ENCODE measurements around the gene UMPS.

Gene UMPS

GRCh38 chr3:124730941-124731297 lies 667 bp downstream of the UMPS start:
- H3K4me1 ChIP-seq (ENCODE audit: insufficient read depth, poor library complexity, severe bottlenecking) = peaks cover 19% of the 10 kb centered on the region
- H3K27ac ChIP-seq (ENCODE audit: poor library complexity, severe bottlenecking) = peak overlapping the region; percentile 13
- DNase-seq (ENCODE audit: low spot score) (no peak), ATAC-seq (ENCODE audit: low read depth) (no peak)
- peaks cover 40% of the 10 kb centered on the region for H3K36me3 ChIP-seq (ENCODE audit: low read depth)
- no peak for TF ChIP-seq CTCF (IDR thresholded peaks at IDR 0.05; ENCODE audit: poor library complexity, severe bottlenecking)
- H3K9me3 ChIP-seq (ENCODE audit: severe bottlenecking) = no peaks in the 10 kb centered on the region
- H3K27me3 ChIP-seq (ENCODE audit: insufficient read depth, poor library complexity, severe bottlenecking) = no peaks in the 10 kb centered on the region
- H3K4me3 ChIP-seq (ENCODE audit: severe bottlenecking) = peak overlapping the region; percentile 65

- Histone ChIP-seq H3K4me3 (ENCODE audit: severe bottlenecking) (no peak overlapping the region), H3K27ac (ENCODE audit: poor library complexity, severe bottlenecking) (no peak overlapping the region), H3K36me3 (ENCODE audit: low read depth) (peaks cover 49% of the 10 kb centered on the region), H3K9me3 (ENCODE audit: severe bottlenecking) (no peaks in the 10 kb centered on the region), H3K27me3 (ENCODE audit: insufficient read depth, poor library complexity, severe bottlenecking) (no peaks in the 10 kb centered on the region), H3K4me1 (ENCODE audit: insufficient read depth, poor library complexity, severe bottlenecking) (peaks cover 19% of the 10 kb centered on the region)
- ATAC-seq (ENCODE audit: low read depth) (no peak), DNase-seq (ENCODE audit: low spot score) (no peak)
- TF ChIP-seq CTCF (IDR thresholded peaks at IDR 0.05; ENCODE audit: poor library complexity, severe bottlenecking) = no peak
Observed at GRCh38 chr3:124731760-124732159, 1.5 kb downstream of the UMPS start.

- Histone ChIP-seq H3K36me3 (ENCODE audit: low read depth) (peaks cover 89% of the 10 kb centered on the region), H3K4me3 (ENCODE audit: severe bottlenecking) (no peak overlapping the region), H3K4me1 (ENCODE audit: insufficient read depth, poor library complexity, severe bottlenecking) (peaks cover 10% of the 10 kb centered on the region), H3K9me3 (ENCODE audit: severe bottlenecking) (no peaks in the 10 kb centered on the region), H3K27me3 (ENCODE audit: insufficient read depth, poor library complexity, severe bottlenecking) (no peaks in the 10 kb centered on the region), H3K27ac (ENCODE audit: poor library complexity, severe bottlenecking) (peak overlapping the region; percentile 25)
- no peak for TF ChIP-seq CTCF (IDR thresholded peaks at IDR 0.05; ENCODE audit: poor library complexity, severe bottlenecking)
- ATAC-seq (ENCODE audit: low read depth) (peak; percentile 78), DNase-seq (ENCODE audit: low spot score) (no peak)
Observed at GRCh38 chr3:124741027-124741426, 10.8 kb downstream of the UMPS start.

GRCh38 chr3:124745756-124746155 lies 15.5 kb downstream of the UMPS start:
- H3K27ac ChIP-seq (ENCODE audit: poor library complexity, severe bottlenecking) = peak overlapping the region; percentile 18
- ATAC-seq (ENCODE audit: low read depth) = no peak
- no peak for TF ChIP-seq CTCF (IDR thresholded peaks at IDR 0.05; ENCODE audit: poor library complexity, severe bottlenecking)
- no peaks in the 10 kb centered on the region for H3K9me3 ChIP-seq (ENCODE audit: severe bottlenecking)
- peaks cover 43% of the 10 kb centered on the region for H3K36me3 ChIP-seq (ENCODE audit: low read depth)
- H3K4me3 ChIP-seq (ENCODE audit: severe bottlenecking) = no peak overlapping the region
- no peaks in the 10 kb centered on the region for H3K27me3 ChIP-seq (ENCODE audit: insufficient read depth, poor library complexity, severe bottlenecking)
- no peak for DNase-seq (ENCODE audit: low spot score)
- H3K4me1 ChIP-seq (ENCODE audit: insufficient read depth, poor library complexity, severe bottlenecking) = peaks cover 5% of the 10 kb centered on the region

GRCh38 chr3:124747111-124747981 lies 17.1 kb downstream of the UMPS start:
- H3K36me3 ChIP-seq (ENCODE audit: low read depth) = peaks cover 27% of the 10 kb centered on the region

More at GRCh38 chr3:124747111-124747981, 17.1 kb downstream of the UMPS start:
- Histone ChIP-seq H3K27me3 (ENCODE audit: insufficient read depth, poor library complexity, severe bottlenecking) (no peaks in the 10 kb centered on the region), H3K9me3 (ENCODE audit: severe bottlenecking) (no peaks in the 10 kb centered on the region), H3K4me1 (ENCODE audit: insufficient read depth, poor library complexity, severe bottlenecking) (no peaks in the 10 kb centered on the region), H3K4me3 (ENCODE audit: severe bottlenecking) (no peak overlapping the region), H3K27ac (ENCODE audit: poor library complexity, severe bottlenecking) (no peak overlapping the region)
- ATAC-seq (ENCODE audit: low read depth) = no peak
- no peak for DNase-seq (ENCODE audit: low spot score)
- no peak for TF ChIP-seq CTCF (IDR thresholded peaks at IDR 0.05; ENCODE audit: poor library complexity, severe bottlenecking)
